Activated naive CD4-positive, alpha-beta T cell treated with Interleukin-2 at 50 U/mL for 16 hours (primary cell): Measurements from ENCODE around the gene MTCH1.

Experiments used
- DNase-seq: peaks from one replicate; pipeline ENCODE4 v3.0.0-alpha.2; 2020

Gene MTCH1

GRCh38 chr6:36985808-36986703 is at the start of gene MTCH1:
TSS of gene MTCH1 (minus strand) at chr6:36986196. CDS start at chr6:36986173, 23 bp downstream.
- peak; percentile 84 for DNase-seq

GRCh38 chr6:37033819-37034795 is 48.1 kb upstream of the MTCH1 start:
- no peak for DNase-seq

GRCh38 chr6:37033255-37033654 is 47.3 kb upstream of the MTCH1 start:
- DNase-seq = peak; percentile 57

- no peak for DNase-seq
These were observed 46.2 kb upstream of the MTCH1 start for GRCh38 chr6:37032239-37032638.

GRCh38 chr6:37030599-37030998 is 44.6 kb upstream of the MTCH1 start:
- DNase-seq = no peak

GRCh38 chr6:37029249-37029971 is 43.4 kb upstream of the MTCH1 start:
- peak; percentile 44 for DNase-seq

- DNase-seq = no peak
These were observed 41.9 kb upstream of the MTCH1 start for GRCh38 chr6:37027811-37028469.

- no peak for DNase-seq
These were observed 41.2 kb upstream of the MTCH1 start for GRCh38 chr6:37027036-37027720.

GRCh38 chr6:37025621-37026466 is 39.8 kb upstream of the MTCH1 start:
- no peak for DNase-seq

- peak; percentile 75 for DNase-seq
These were observed 38.8 kb upstream of the MTCH1 start for GRCh38 chr6:37024656-37025337.

GRCh38 chr6:37022135-37022863 is 36.3 kb upstream of the MTCH1 start:
- no peak for DNase-seq

GRCh38 chr6:37021356-37022129 is 35.5 kb upstream of the MTCH1 start:
- DNase-seq = peak; percentile 70

- DNase-seq = no peak
These were observed 34.8 kb upstream of the MTCH1 start for GRCh38 chr6:37020812-37021211.

- DNase-seq = no peak
These were observed 34.4 kb upstream of the MTCH1 start for GRCh38 chr6:37020381-37020780.

GRCh38 chr6:37019065-37019450 is 33.1 kb upstream of the MTCH1 start:
- no peak for DNase-seq

GRCh38 chr6:37018198-37019064 is 32.4 kb upstream of the MTCH1 start:
- DNase-seq = peak; percentile 91

GRCh38 chr6:37017606-37018197 is 31.7 kb upstream of the MTCH1 start:
- no peak for DNase-seq
